C4-2B (cell line): ENCODE results near the gene UNC80.

ENCODE experiments used
- CTCF ChIP-seq: fragments of 450-650 bp; conservative IDR thresholded peaks from 2 replicates; pipeline ENCODE4 v1.5.1; 2017; ENCODE audit warnings: mild to moderate bottlenecking
- ZFX ChIP-seq: fragments of 450-650 bp; IDR thresholded peaks from 2 replicates; pipeline ENCODE4 v1.6.1; 2017

- TF ChIP-seq CTCF (no peak), ZFX (no peak)
These were observed 150.5 kb downstream of the UNC80 start for GRCh38 chr2:209922116-209922515.
